ENCODE data around the gene RLBP1. TPM values are rescaled to one million over a fixed set of nuclear protein-coding genes. Genes with fewer than 3 reads are reported as not detected.
"Not testable (repeated sequence)": the region's sequence is repeated elsewhere in the genome, so short reads cannot be mapped to it uniquely, and the experiment has no call there.

The RLBP1 gene
- total and polyA plus RNA-seq, 2 experiments from 2014 or later, result 0.40 TPM; not detected in 1

- Histone ChIP-seq H3K9me3 (ENCODE audit: low read depth) (no peaks in the 10 kb centered on the region), H3K4me3 (peak overlapping the region; percentile 74), H3K27ac (no peak overlapping the region), H3K27me3 (no peaks in the 10 kb centered on the region), H3K4me1 (ENCODE audit: low read depth) (peaks cover 6% of the 10 kb centered on the region), H3K36me3 (peaks cover 3% of the 10 kb centered on the region)
- DNase-seq (ENCODE audit: low read depth in 1 of 2, low spot score in 1 of 2), result peak in 1 of 2 donors; percentile 56
- TF ChIP-seq CTCF (IDR thresholded peaks at IDR 0.05; ENCODE audit: low read depth, low read length), result no peak
Observed at GRCh38 chr15:89243046-89243690, 21.8 kb upstream of the RLBP1 start.

GRCh38 chr15:89239883-89240810, 18.8 kb upstream of the RLBP1 start:
- not testable (repeated sequence) for H3K4me1 ChIP-seq (ENCODE audit: low read depth); H3K27ac ChIP-seq; H3K4me3 ChIP-seq; H3K36me3 ChIP-seq; H3K9me3 ChIP-seq (ENCODE audit: low read depth); H3K27me3 ChIP-seq; DNase-seq (ENCODE audit: low read depth in 1 of 2, low spot score in 1 of 2)

- DNase-seq (ENCODE audit: low read depth in 1 of 2, low spot score in 1 of 2), result no peak
- H3K27ac ChIP-seq, result no peak overlapping the region
- no peaks in the 10 kb centered on the region for H3K4me1 ChIP-seq (ENCODE audit: low read depth)
- H3K36me3 ChIP-seq, result no peaks in the 10 kb centered on the region
- no peaks in the 10 kb centered on the region for H3K9me3 ChIP-seq (ENCODE audit: low read depth)
- H3K27me3 ChIP-seq, result no peaks in the 10 kb centered on the region
- no peak overlapping the region for H3K4me3 ChIP-seq
- TF ChIP-seq CTCF (IDR thresholded peaks at IDR 0.05; ENCODE audit: low read depth, low read length), result no peak
Observed at GRCh38 chr15:89231832-89232231, 10.5 kb upstream of the RLBP1 start.

- Histone ChIP-seq H3K36me3 (no peaks in the 10 kb centered on the region), H3K4me1 (ENCODE audit: low read depth) (no peaks in the 10 kb centered on the region), H3K4me3 (no peak overlapping the region), H3K9me3 (ENCODE audit: low read depth) (no peaks in the 10 kb centered on the region), H3K27me3 (no peaks in the 10 kb centered on the region), H3K27ac (no peak overlapping the region)
- DNase-seq (ENCODE audit: low read depth in 1 of 2, low spot score in 1 of 2), result no peak
- TF ChIP-seq CTCF (IDR thresholded peaks at IDR 0.05; ENCODE audit: low read depth, low read length), result peak; percentile 26
Observed at GRCh38 chr15:89230277-89230676, 8.9 kb upstream of the RLBP1 start.

- DNase-seq (ENCODE audit: low read depth in 1 of 2, low spot score in 1 of 2), result no peak
- Histone ChIP-seq H3K9me3 (ENCODE audit: low read depth) (no peaks in the 10 kb centered on the region), H3K27me3 (no peaks in the 10 kb centered on the region), H3K4me1 (ENCODE audit: low read depth) (no peaks in the 10 kb centered on the region), H3K4me3 (no peak overlapping the region), H3K36me3 (no peaks in the 10 kb centered on the region), H3K27ac (no peak overlapping the region)
- TF ChIP-seq CTCF (IDR thresholded peaks at IDR 0.05; ENCODE audit: low read depth, low read length), result no peak
Observed at GRCh38 chr15:89227425-89227824, 6.0 kb upstream of the RLBP1 start.

Measured in cardiac muscle cell (in vitro differentiated cells and primary cell).